ENCODE measurements around the gene TRPV4.

Gene TRPV4

GRCh38 chr12:109739747-109740693 is 93.2 kb downstream of the TRPV4 start:
- Histone ChIP-seq H3K27me3 (ENCODE audit: low read depth, low read length) (no peaks in the 10 kb centered on the region), H3K4me3 (ENCODE audit: low read depth in 1 of 2, low read length in 2 of 2) (no peak overlapping the region), H3K36me3 (ENCODE audit: control insufficient read depth in 1 of 2, insufficient read depth in 2 of 2, low read length in 2 of 2) (no peaks in the 10 kb centered on the region), H3K4me1 (ENCODE audit: control insufficient read depth in 1 of 2, insufficient read depth in 2 of 2, low read length in 2 of 2) (peaks cover 0 to 1% of the 10 kb centered on the region in 2 donors), H3K27ac (ENCODE audit: low read length) (no peak overlapping the region), H3K9me3 (ENCODE audit: control insufficient read depth in 1 of 2, low read length in 2 of 2) (no peaks in the 10 kb centered on the region)

- no peaks in the 10 kb centered on the region for H3K9me3 ChIP-seq (ENCODE audit: control insufficient read depth in 1 of 2, low read length in 2 of 2)
- H3K27ac ChIP-seq (ENCODE audit: low read length), result no peak overlapping the region
- H3K4me3 ChIP-seq (ENCODE audit: low read depth in 1 of 2, low read length in 2 of 2), result no peak overlapping the region
- no peaks in the 10 kb centered on the region for H3K27me3 ChIP-seq (ENCODE audit: low read depth, low read length)
- no peaks in the 10 kb centered on the region for H3K36me3 ChIP-seq (ENCODE audit: control insufficient read depth in 1 of 2, insufficient read depth in 2 of 2, low read length in 2 of 2)
- H3K4me1 ChIP-seq (ENCODE audit: control insufficient read depth in 1 of 2, insufficient read depth in 2 of 2, low read length in 2 of 2), result no peaks in the 10 kb centered on the region
Measured at GRCh38 chr12:109738878-109739665, 94.1 kb downstream of the TRPV4 start.

- Histone ChIP-seq H3K36me3 (ENCODE audit: control insufficient read depth in 1 of 2, insufficient read depth in 2 of 2, low read length in 2 of 2) (no peaks in the 10 kb centered on the region), H3K27ac (ENCODE audit: low read length) (no peak overlapping the region), H3K4me1 (ENCODE audit: control insufficient read depth in 1 of 2, insufficient read depth in 2 of 2, low read length in 2 of 2) (no peaks in the 10 kb centered on the region), H3K9me3 (ENCODE audit: control insufficient read depth in 1 of 2, low read length in 2 of 2) (no peaks in the 10 kb centered on the region), H3K27me3 (ENCODE audit: low read depth, low read length) (no peaks in the 10 kb centered on the region), H3K4me3 (ENCODE audit: low read depth in 1 of 2, low read length in 2 of 2) (no peak overlapping the region)
Measured at GRCh38 chr12:109738209-109738608, 95.0 kb downstream of the TRPV4 start.

- H3K27me3 ChIP-seq (ENCODE audit: low read depth, low read length), result no peaks in the 10 kb centered on the region
- H3K27ac ChIP-seq (ENCODE audit: low read length), result no peak overlapping the region
- H3K4me1 ChIP-seq (ENCODE audit: control insufficient read depth in 1 of 2, insufficient read depth in 2 of 2, low read length in 2 of 2), result no peaks in the 10 kb centered on the region
- no peak overlapping the region for H3K4me3 ChIP-seq (ENCODE audit: low read depth in 1 of 2, low read length in 2 of 2)
- no peaks in the 10 kb centered on the region for H3K9me3 ChIP-seq (ENCODE audit: control insufficient read depth in 1 of 2, low read length in 2 of 2)
- no peaks in the 10 kb centered on the region for H3K36me3 ChIP-seq (ENCODE audit: control insufficient read depth in 1 of 2, insufficient read depth in 2 of 2, low read length in 2 of 2)
Measured at GRCh38 chr12:109737631-109738030, 95.6 kb downstream of the TRPV4 start.

- no peaks in the 10 kb centered on the region for H3K9me3 ChIP-seq (ENCODE audit: control insufficient read depth in 1 of 2, low read length in 2 of 2)
- H3K36me3 ChIP-seq (ENCODE audit: control insufficient read depth in 1 of 2, insufficient read depth in 2 of 2, low read length in 2 of 2), result no peaks in the 10 kb centered on the region
- no peak overlapping the region for H3K27ac ChIP-seq (ENCODE audit: low read length)
- no peak overlapping the region for H3K4me3 ChIP-seq (ENCODE audit: low read depth in 1 of 2, low read length in 2 of 2)
- no peaks in the 10 kb centered on the region for H3K4me1 ChIP-seq (ENCODE audit: control insufficient read depth in 1 of 2, insufficient read depth in 2 of 2, low read length in 2 of 2)
- H3K27me3 ChIP-seq (ENCODE audit: low read depth, low read length), result no peaks in the 10 kb centered on the region
Measured at GRCh38 chr12:109737126-109737525, 96.1 kb downstream of the TRPV4 start.

- Histone ChIP-seq H3K27ac (ENCODE audit: low read length) (no peak overlapping the region), H3K27me3 (ENCODE audit: low read depth, low read length) (no peaks in the 10 kb centered on the region), H3K36me3 (ENCODE audit: control insufficient read depth in 1 of 2, insufficient read depth in 2 of 2, low read length in 2 of 2) (no peaks in the 10 kb centered on the region), H3K9me3 (ENCODE audit: control insufficient read depth in 1 of 2, low read length in 2 of 2) (no peaks in the 10 kb centered on the region), H3K4me3 (ENCODE audit: low read depth in 1 of 2, low read length in 2 of 2) (no peak overlapping the region), H3K4me1 (ENCODE audit: control insufficient read depth in 1 of 2, insufficient read depth in 2 of 2, low read length in 2 of 2) (no peaks in the 10 kb centered on the region)
Measured at GRCh38 chr12:109736552-109737108, 96.6 kb downstream of the TRPV4 start.

- Histone ChIP-seq H3K4me1 (ENCODE audit: control insufficient read depth in 1 of 2, insufficient read depth in 2 of 2, low read length in 2 of 2) (no peaks in the 10 kb centered on the region), H3K27me3 (ENCODE audit: low read depth, low read length) (no peaks in the 10 kb centered on the region), H3K4me3 (ENCODE audit: low read depth in 1 of 2, low read length in 2 of 2) (no peak overlapping the region), H3K9me3 (ENCODE audit: control insufficient read depth in 1 of 2, low read length in 2 of 2) (no peaks in the 10 kb centered on the region), H3K27ac (ENCODE audit: low read length) (no peak overlapping the region), H3K36me3 (ENCODE audit: control insufficient read depth in 1 of 2, insufficient read depth in 2 of 2, low read length in 2 of 2) (no peaks in the 10 kb centered on the region)
Measured at GRCh38 chr12:109735825-109736551, 97.2 kb downstream of the TRPV4 start.

- H3K27ac ChIP-seq (ENCODE audit: low read length), result no peak overlapping the region
- no peaks in the 10 kb centered on the region for H3K27me3 ChIP-seq (ENCODE audit: low read depth, low read length)
- no peaks in the 10 kb centered on the region for H3K9me3 ChIP-seq (ENCODE audit: control insufficient read depth in 1 of 2, low read length in 2 of 2)
- H3K4me3 ChIP-seq (ENCODE audit: low read depth in 1 of 2, low read length in 2 of 2), result no peak overlapping the region
- no peaks in the 10 kb centered on the region for H3K36me3 ChIP-seq (ENCODE audit: control insufficient read depth in 1 of 2, insufficient read depth in 2 of 2, low read length in 2 of 2)
- no peaks in the 10 kb centered on the region for H3K4me1 ChIP-seq (ENCODE audit: control insufficient read depth in 1 of 2, insufficient read depth in 2 of 2, low read length in 2 of 2)
Measured at GRCh38 chr12:109735051-109735521, 98.1 kb downstream of the TRPV4 start.

GRCh38 chr12:109734219-109735000 is 98.8 kb downstream of the TRPV4 start:
- H3K36me3 ChIP-seq (ENCODE audit: control insufficient read depth in 1 of 2, insufficient read depth in 2 of 2, low read length in 2 of 2), result no peaks in the 10 kb centered on the region
- H3K4me1 ChIP-seq (ENCODE audit: control insufficient read depth in 1 of 2, insufficient read depth in 2 of 2, low read length in 2 of 2), result no peaks in the 10 kb centered on the region
- H3K9me3 ChIP-seq (ENCODE audit: control insufficient read depth in 1 of 2, low read length in 2 of 2), result no peaks in the 10 kb centered on the region
- H3K27me3 ChIP-seq (ENCODE audit: low read depth, low read length), result no peaks in the 10 kb centered on the region
- no peak overlapping the region for H3K4me3 ChIP-seq (ENCODE audit: low read depth in 1 of 2, low read length in 2 of 2)
- no peak overlapping the region for H3K27ac ChIP-seq (ENCODE audit: low read length)
